Activated CD4-positive, alpha-beta T cell treated with anti-CD3 and anti-CD28 coated beads, Interleukin-2, Interleukin-6, amounts not matched to agents 100 ng/mL and 50 ng/mL, durations not matched to agents 16 hours and 8 hours (primary cell): Measurements from ENCODE around the gene COL4A2.
"Not testable (repeated sequence)": the region's sequence is repeated elsewhere in the genome, so short reads cannot be mapped to it uniquely, and the experiment has no call there.

Source experiments
- DNase-seq: peaks from one replicate; pipeline ENCODE4 v3.0.0-alpha.2; 2020

The COL4A2 gene

GRCh38 chr13:110445722-110446574 is 138.9 kb downstream of the COL4A2 start:
- DNase-seq: no peak

- no peak for DNase-seq
Measured at GRCh38 chr13:110446575-110446890, 139.4 kb downstream of the COL4A2 start.

- DNase-seq: no peak
Measured at GRCh38 chr13:110447058-110447511, 140.0 kb downstream of the COL4A2 start.

GRCh38 chr13:110447801-110448200 is 140.7 kb downstream of the COL4A2 start:
- no peak for DNase-seq

GRCh38 chr13:110448230-110448629 is 141.1 kb downstream of the COL4A2 start:
- no peak for DNase-seq

- DNase-seq: no peak
Measured at GRCh38 chr13:110448677-110449076, 141.6 kb downstream of the COL4A2 start.

GRCh38 chr13:110449219-110450015 is 142.3 kb downstream of the COL4A2 start:
- no peak for DNase-seq

- DNase-seq: no peak
Measured at GRCh38 chr13:110450016-110450900, 143.2 kb downstream of the COL4A2 start.

- no peak for DNase-seq
Measured at GRCh38 chr13:110450941-110451730, 144.1 kb downstream of the COL4A2 start.

GRCh38 chr13:110453091-110453490 is 146.0 kb downstream of the COL4A2 start:
- not testable (repeated sequence) for DNase-seq

GRCh38 chr13:110453797-110454196 is 146.7 kb downstream of the COL4A2 start:
- DNase-seq: no peak

- no peak for DNase-seq
Measured at GRCh38 chr13:110454227-110454859, 147.3 kb downstream of the COL4A2 start.

- no peak for DNase-seq
Measured at GRCh38 chr13:110454956-110455355, 147.9 kb downstream of the COL4A2 start.

GRCh38 chr13:110455444-110455843 is 148.4 kb downstream of the COL4A2 start:
- DNase-seq: no peak

- DNase-seq: peak; percentile 81
Measured at GRCh38 chr13:110455941-110456340, 148.9 kb downstream of the COL4A2 start.

- no peak for DNase-seq
Measured at GRCh38 chr13:110456550-110456949, 149.5 kb downstream of the COL4A2 start.

- no peak for DNase-seq
Measured at GRCh38 chr13:110457361-110457760, 150.3 kb downstream of the COL4A2 start.

GRCh38 chr13:110458017-110458416 is 150.9 kb downstream of the COL4A2 start:
- no peak for DNase-seq

GRCh38 chr13:110458594-110459365 is 151.7 kb downstream of the COL4A2 start:
- no peak for DNase-seq

- DNase-seq: no peak
Measured at GRCh38 chr13:110462091-110462490, 155.0 kb downstream of the COL4A2 start.

- no peak for DNase-seq
Measured at GRCh38 chr13:110463156-110463555, 156.1 kb downstream of the COL4A2 start.
